Transverse colon (tissue), 4 donors: ENCODE results near the gene SLC43A3.

Source experiments
- CTCF ChIP-seq, 5 experiments: fragments of 200-600 bp in 3 of 5; fragments of 450-650 bp in 2 of 5; sonication (generic) in 3 of 5; IDR thresholded peaks; 1 replicate in 2 of 5; 2 replicates in 3 of 5; pipeline ENCODE4 v1.5.1; 2016 to 2017; ENCODE audit warnings: antibody characterized with exemption in 5 of 5, inconsistent platforms in 3 of 5, mild to moderate bottlenecking in 2 of 5, moderate library complexity in 1 of 5
- EP300 ChIP-seq: sonication (generic); formaldehyde crosslinking; IDR thresholded peaks from one replicate; pipeline ENCODE4 v1.6.1; 2017; ENCODE audit warnings: antibody characterized with exemption, low read depth
- POLR2A ChIP-seq: fragments of 450-650 bp; IDR thresholded peaks from one replicate; pipeline ENCODE4 v1.6.1; 2016; ENCODE audit warnings: antibody characterized with exemption, mild to moderate bottlenecking, moderate library complexity
- POLR2AphosphoS5 ChIP-seq, 3 donors: sonication (generic); formaldehyde crosslinking; IDR thresholded peaks; one replicate each; pipeline ENCODE4 v1.6.1; 2016; ENCODE audit warnings: antibody characterized with exemption in 3 of 3

GRCh38 chr11:57417056-57417455 lies 9.9 kb downstream of the SLC43A3 start:
- TF ChIP-seq POLR2AphosphoS5 (IDR thresholded peaks at IDR 0.05) (no peak), POLR2A (no peak), CTCF (IDR thresholded peaks at IDR 0.05) (no peak), EP300 (no peak)
